Sigmoid colon (tissue), 7 donors: Measurements from ENCODE around the gene CDON. TPM values are rescaled to one million over a fixed set of nuclear protein-coding genes. Genes with fewer than 3 reads are reported as not detected.

ENCODE experiments used
- DNase-seq: peaks from one replicate; pipeline ENCODE4 v3.0.0-alpha.2; 2019
- H3K27ac ChIP-seq, 4 donors: fragments of 200-600 bp; sonication (generic); one replicate each; pipeline ENCODE4 v1.5.1; 2016 to 2019; ENCODE audit warnings: mild to moderate bottlenecking in 1 of 4
- H3K27me3 ChIP-seq, 3 donors: fragments of 200-600 bp; sonication (generic); one replicate each; pipeline ENCODE4 v1.5.1; 2019; ENCODE audit warnings: mild to moderate bottlenecking in 1 of 3
- H3K36me3 ChIP-seq, 4 donors: fragments of 200-600 bp; sonication (generic); one replicate each; pipeline ENCODE4 v1.5.1; 2016 to 2019
- H3K4me1 ChIP-seq, 4 donors: fragments of 200-600 bp; sonication (generic); one replicate each; pipeline ENCODE4 v1.5.1; 2017 to 2019
- H3K4me3 ChIP-seq, 4 donors: fragments of 200-600 bp; sonication (generic); one replicate each; pipeline ENCODE4 v1.5.1; 2017 to 2019; ENCODE audit warnings: mild to moderate bottlenecking in 2 of 4, moderate library complexity in 1 of 4
- H3K9me3 ChIP-seq, 4 donors: fragments of 200-600 bp in 3 of 4; sonication (generic) in 3 of 4; one replicate each; pipeline versions ENCODE4 v1.5.1 to v1.6.1; 2013 to 2019
- CTCF ChIP-seq, 4 experiments: fragments of 450-650 bp in 3 of 4; fragments of 200-600 bp in 1 of 4; IDR thresholded peaks; one replicate each; pipeline ENCODE4 v1.5.1; 2016 to 2019; ENCODE audit warnings: antibody characterized with exemption in 4 of 4, mild to moderate bottlenecking in 3 of 4, moderate library complexity in 2 of 4
- EP300 ChIP-seq, 4 donors: sonication (generic); formaldehyde crosslinking; IDR thresholded peaks; one replicate each; pipeline ENCODE4 v1.6.1; 2017; ENCODE audit warnings: antibody characterized with exemption in 4 of 4
- POLR2A ChIP-seq, 2 donors: fragments of 450-650 bp; IDR thresholded peaks; one replicate each; pipeline ENCODE4 v1.6.1; 2016; ENCODE audit warnings: antibody characterized with exemption in 2 of 2, mild to moderate bottlenecking in 2 of 2, moderate library complexity in 2 of 2
- POLR2AphosphoS5 ChIP-seq, 4 donors: sonication (generic); formaldehyde crosslinking; IDR thresholded peaks; one replicate each; pipeline ENCODE4 v1.6.1; 2017; ENCODE audit warnings: antibody characterized with exemption in 4 of 4
- WGBS, 2 donors: extraction: QIAGEN DNeasy Blood & Tissue Kit; methylation state at CpG; one replicate each; pipeline ENCODE4 v1.1.7; 2013; 5-methylcytosine and 5-hydroxymethylcytosine counted together
- intact Hi-C: fragments of 100-400 bp; cut with DNase I; formaldehyde crosslinking; loops from one replicate; pipeline ENCODE4 v1.15.1; 2023
- polyA plus RNA-seq, 3 donors: library from polyadenylated mRNA; stranded (reverse); fragments of 200-250 nt; gene quantifications; one replicate each; pipeline ENCODE4 v1.2.3, GENCODE V29; 2013
- total RNA-seq, 4 donors: library from RNA; depleted of rRNA; stranded (reverse); fragments of >200 nt; gene quantifications; one replicate each; pipeline ENCODE4 v1.1.0, GENCODE V29; 2016
- donor health status: healthy with polysubstance abuse.
- donor health status: Bipolar disorder and iron deficiency.
- donor health status: healthy.

The CDON gene
- total and polyA plus RNA-seq, 7 donors = under 0.01 to 88.1 (median 48.9) TPM

DNA sequence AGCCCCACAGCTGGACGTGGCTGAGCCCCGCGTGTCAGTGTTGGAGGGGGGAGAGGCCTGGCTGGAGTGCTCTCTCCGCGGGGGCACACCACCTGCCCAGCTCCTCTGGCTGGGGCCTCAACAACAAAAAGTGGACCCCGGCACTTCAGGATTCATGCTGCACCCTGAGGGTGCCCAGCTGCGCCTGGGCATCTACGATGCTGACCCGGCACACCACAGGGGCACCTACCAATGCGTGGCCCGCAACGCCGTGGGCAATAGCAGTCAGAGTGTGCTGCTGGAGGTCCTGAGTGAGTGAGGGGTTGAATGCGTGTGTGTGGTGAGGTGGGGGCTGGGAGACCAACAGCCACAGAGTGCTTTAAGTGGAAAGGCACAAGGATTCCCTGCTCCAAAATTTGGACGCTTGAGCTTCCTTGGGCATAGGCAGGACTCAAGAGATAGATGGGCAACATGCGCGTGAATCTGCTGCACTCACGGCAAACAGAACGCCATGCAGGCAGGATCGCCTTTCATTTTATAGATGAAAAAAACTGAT lies 109.2 kb downstream of the CDON start:
- DNase-seq = no peak
- Histone ChIP-seq H3K9me3 (no peaks in the 10 kb centered on the region), H3K4me3 (no peak overlapping the region), H3K4me1 (peaks cover 2 to 36% (median 32%) of the 10 kb centered on the region in 4 donors), H3K27me3 (no peaks in the 10 kb centered on the region), H3K36me3 (peaks cover 0 to 28% (median 2%) of the 10 kb centered on the region in 4 donors), H3K27ac (peak overlapping the region in 3 of 4 donors; percentile 10 to 78 (median 75))
- intact Hi-C loops = loop anchor here (2.0 to 5.0 kb wide), 2 partner anchors 69 to 109 kb away; partner anchors contain the start of gene CDON
- WGBS, 2 donors = 84 to 88% methylated on average over 20 of the region's 20 CpGs
- TF ChIP-seq CTCF (IDR thresholded peaks at IDR 0.05) = no peak
- TF ChIP-seq EP300 (IDR thresholded peaks at IDR 0.05) = no peak
- no peak for TF ChIP-seq POLR2AphosphoS5 (IDR thresholded peaks at IDR 0.05)
- TF ChIP-seq POLR2A (IDR thresholded peaks at IDR 0.05) = no peak

GRCh38 chr11:125952973-125953372 lies 109.7 kb downstream of the CDON start:
- peak overlapping the region in 3 of 4 donors; percentile 10 to 78 (median 75) for H3K27ac ChIP-seq
- 23 to 51% methylated on average over 7 of the region's 7 CpGs for WGBS, 2 donors
- no peak overlapping the region for H3K4me3 ChIP-seq
- H3K9me3 ChIP-seq = no peaks in the 10 kb centered on the region
- H3K36me3 ChIP-seq = peaks cover 0 to 23% (median 2%) of the 10 kb centered on the region in 4 donors
- peaks cover 2 to 36% (median 32%) of the 10 kb centered on the region in 4 donors for H3K4me1 ChIP-seq
- DNase-seq = peak; percentile 92
- intact Hi-C loops = loop anchor here (2.0 to 5.0 kb wide), 2 partner anchors 69 to 110 kb away; partner anchors contain the start of gene CDON
- no peaks in the 10 kb centered on the region for H3K27me3 ChIP-seq
- TF ChIP-seq POLR2A (IDR thresholded peaks at IDR 0.05) = no peak
- peak; percentile 60 to 83 (median 74) for TF ChIP-seq POLR2AphosphoS5 (IDR thresholded peaks at IDR 0.05)
- TF ChIP-seq EP300 (IDR thresholded peaks at IDR 0.05) = peak in 1 of 4 donors; percentile 20

DNA sequence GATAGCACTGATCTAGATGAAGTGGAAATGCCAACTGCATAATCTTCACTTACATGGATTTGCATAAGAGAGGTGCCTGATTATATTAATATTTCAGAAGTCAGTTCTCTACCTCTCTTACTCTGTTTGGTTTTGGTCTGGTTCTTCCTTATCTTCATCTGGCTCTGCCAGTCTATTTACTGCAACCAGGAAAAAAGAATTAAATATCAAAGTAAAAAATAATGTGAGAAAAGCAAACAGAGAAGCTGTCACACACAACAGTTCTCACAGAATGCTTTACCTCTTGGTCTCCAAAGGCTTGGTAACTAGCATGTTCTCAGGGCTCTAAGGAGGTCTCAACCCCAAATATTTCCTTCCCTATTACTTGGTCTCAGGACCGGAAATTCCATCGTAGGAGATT lies 110.1 kb downstream of the CDON start:
- Histone ChIP-seq H3K4me3 (no peak overlapping the region), H3K4me1 (peaks cover 2 to 36% (median 32%) of the 10 kb centered on the region in 4 donors), H3K27ac (peak overlapping the region in 2 of 4 donors; percentile 75 to 78), H3K36me3 (peaks cover 0 to 19% (median 0%) of the 10 kb centered on the region in 4 donors), H3K9me3 (no peaks in the 10 kb centered on the region), H3K27me3 (no peaks in the 10 kb centered on the region)
- TF ChIP-seq POLR2AphosphoS5 (IDR thresholded peaks at IDR 0.05) (no peak), EP300 (IDR thresholded peaks at IDR 0.05) (no peak), POLR2A (IDR thresholded peaks at IDR 0.05) (no peak), CTCF (IDR thresholded peaks at IDR 0.05) (no peak)
- 23 to 46% methylated on average over 2 of the region's 2 CpGs for WGBS, 2 donors
- intact Hi-C loops = loop anchor here (2.0 to 5.0 kb wide), 2 partner anchors 70 to 110 kb away; partner anchors contain the start of gene CDON
- DNase-seq = no peak

DNA sequence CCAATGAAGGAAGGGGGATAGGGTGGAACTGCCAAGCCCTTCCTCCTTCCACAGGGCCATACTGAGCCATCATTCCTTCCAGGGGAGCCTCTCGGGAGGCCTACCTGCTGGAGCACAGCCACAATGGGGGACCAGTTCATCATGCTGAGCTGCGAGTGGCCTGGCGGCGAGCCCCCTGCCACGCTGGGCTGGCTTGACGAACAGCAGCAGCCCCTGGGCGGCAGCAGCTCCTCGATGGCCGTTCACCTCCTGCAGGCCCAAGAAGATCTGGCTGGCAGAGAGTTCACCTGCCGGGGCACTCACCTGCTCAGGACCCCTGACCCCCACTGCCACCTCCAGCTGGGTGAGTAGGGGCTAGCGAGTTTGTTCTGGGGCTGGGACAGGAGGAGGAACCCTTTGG lies 110.9 kb downstream of the CDON start:
- no peaks in the 10 kb centered on the region for H3K27me3 ChIP-seq
- H3K4me1 ChIP-seq = peaks cover 2 to 36% (median 32%) of the 10 kb centered on the region in 4 donors
- H3K4me3 ChIP-seq = no peak overlapping the region
- 74 to 90% methylated on average over 11 of the region's 11 CpGs for WGBS, 2 donors
- no peaks in the 10 kb centered on the region for H3K9me3 ChIP-seq
- no peak for DNase-seq
- TF ChIP-seq POLR2AphosphoS5 (IDR thresholded peaks at IDR 0.05) (no peak), CTCF (IDR thresholded peaks at IDR 0.05) (no peak), EP300 (IDR thresholded peaks at IDR 0.05) (no peak), POLR2A (IDR thresholded peaks at IDR 0.05) (no peak)
- intact Hi-C loops = loop anchor here (2.0 to 5.0 kb wide), 2 partner anchors 71 to 111 kb away; partner anchors contain the start of gene CDON
- peak overlapping the region; percentile 32 to 78 (median 62) for H3K27ac ChIP-seq
- H3K36me3 ChIP-seq = peaks cover 0 to 11% (median 0%) of the 10 kb centered on the region in 4 donors
